Progenitor cell of endocrine pancreas (in vitro differentiated cells): ENCODE data around the gene FILIP1. TPM values are rescaled to one million over a fixed set of nuclear protein-coding genes. Genes with fewer than 3 reads are reported as not detected.

Experiments
- DNase-seq: peaks from one replicate; pipeline ENCODE4 v3.0.0; 2021; ENCODE audit warnings: low spot score; ENCODE audit not compliant: unreplicated experiment
- H3K27ac Mint-ChIP-seq: 2 replicates; pipeline ENCODE4 v1.8.0; 2021; ENCODE audit warnings: mild to moderate bottlenecking, moderate library complexity, mixed read lengths
- H3K27me3 Mint-ChIP-seq: 2 replicates; pipeline ENCODE4 v1.8.0; 2021; ENCODE audit warnings: mixed read lengths
- H3K36me3 Mint-ChIP-seq: 2 replicates; pipeline ENCODE4 v1.8.0; 2022; ENCODE audit warnings: mixed read lengths; ENCODE audit not compliant: insufficient read depth
- H3K4me1 Mint-ChIP-seq: 2 replicates; pipeline ENCODE4 v1.8.0; 2021; ENCODE audit warnings: low read depth, mixed read lengths
- H3K4me3 Mint-ChIP-seq: 2 replicates; pipeline ENCODE4 v1.8.0; 2021; ENCODE audit warnings: low read depth, mild to moderate bottlenecking, moderate library complexity, mixed read lengths
- H3K9me3 Mint-ChIP-seq: 2 replicates; pipeline ENCODE4 v1.8.0; 2021; ENCODE audit warnings: low read depth, mixed read lengths
- CTCF ChIP-seq: fragments of 200-600 bp; sonication (generic); IDR thresholded peaks from one replicate; pipeline ENCODE4 v1.5.0; 2021; ENCODE audit warnings: antibody characterized with exemption, mild to moderate bottlenecking; ENCODE audit not compliant: unreplicated experiment
- total RNA-seq: library from RNA; stranded (reverse); gene quantifications from 2 replicates; pipeline ENCODE4 v1.2.1, GENCODE V29; 2021

Gene FILIP1
- total RNA-seq, 1 donor from 2014 or later: 0.31 TPM

GRCh38 chr6:75315978-75316377 lies 177.6 kb downstream of the FILIP1 start:
- peaks cover 9% of the 10 kb centered on the region for H3K27me3 Mint-ChIP-seq
- TF ChIP-seq CTCF: no peak
- no peak for DNase-seq
- peaks cover 4% of the 10 kb centered on the region for H3K4me1 Mint-ChIP-seq
- no peak overlapping the region for H3K27ac Mint-ChIP-seq
- H3K36me3 Mint-ChIP-seq: no peaks in the 10 kb centered on the region
- H3K4me3 Mint-ChIP-seq: no peak overlapping the region
- no peaks in the 10 kb centered on the region for H3K9me3 Mint-ChIP-seq

- no peak for DNase-seq
- Mint-ChIP-seq H3K4me3 (no peak overlapping the region), H3K27ac (no peak overlapping the region), H3K4me1 (no peaks in the 10 kb centered on the region), H3K9me3 (no peaks in the 10 kb centered on the region), H3K36me3 (no peaks in the 10 kb centered on the region), H3K27me3 (no peaks in the 10 kb centered on the region)
- TF ChIP-seq CTCF: no peak
Measured at GRCh38 chr6:75308250-75308988, 185.2 kb downstream of the FILIP1 start.

GRCh38 chr6:75307364-75308004 lies 186.1 kb downstream of the FILIP1 start:
- Mint-ChIP-seq H3K27ac (no peak overlapping the region), H3K4me1 (no peaks in the 10 kb centered on the region), H3K9me3 (no peaks in the 10 kb centered on the region), H3K4me3 (no peak overlapping the region), H3K36me3 (no peaks in the 10 kb centered on the region), H3K27me3 (no peaks in the 10 kb centered on the region)
- no peak for DNase-seq
- no peak for TF ChIP-seq CTCF

GRCh38 chr6:75306064-75306463 lies 187.5 kb downstream of the FILIP1 start:
- no peak overlapping the region for H3K27ac Mint-ChIP-seq
- TF ChIP-seq CTCF: no peak
- H3K9me3 Mint-ChIP-seq: no peaks in the 10 kb centered on the region

GRCh38 chr6:75305573-75305972 lies 188.0 kb downstream of the FILIP1 start:
- no peak for TF ChIP-seq CTCF
- Mint-ChIP-seq H3K27ac (no peak overlapping the region), H3K36me3 (no peaks in the 10 kb centered on the region), H3K9me3 (no peaks in the 10 kb centered on the region), H3K4me3 (no peak overlapping the region), H3K27me3 (no peaks in the 10 kb centered on the region), H3K4me1 (no peaks in the 10 kb centered on the region)
- DNase-seq: no peak

More at GRCh38 chr6:75306064-75306463, 187.5 kb downstream of the FILIP1 start:
- Mint-ChIP-seq H3K4me1 (no peaks in the 10 kb centered on the region), H3K27me3 (no peaks in the 10 kb centered on the region), H3K36me3 (no peaks in the 10 kb centered on the region), H3K4me3 (no peak overlapping the region)
- no peak for DNase-seq
